HUDEP-2 (cell line): Measurements from ENCODE around the gene HBM.
A peak's percentile ranks its signal among the peaks of the same experiment; 100 is the strongest.
"Not testable (repeated sequence)": the region's sequence is repeated elsewhere in the genome, so short reads cannot be mapped to it uniquely, and the experiment has no call there.

Experiments
- DNase-seq, 76 experiments: peaks; one replicate each; lab custom pipeline; 2025; ENCODE audit not compliant: unreplicated experiment in 76 of 76; lab: John Stamatoyannopoulos, UW

Gene HBM

GRCh38 chr16:144797-145252 is 21.0 kb upstream of the HBM start:
- no peak for DNase-seq

GRCh38 chr16:146646-147045 is 19.1 kb upstream of the HBM start:
- DNase-seq, result no peak

GRCh38 chr16:149024-149660 is 16.6 kb upstream of the HBM start:
- peak in 10 of 76 experiments; percentile 17 to 48 (median 26) for DNase-seq

DNA sequence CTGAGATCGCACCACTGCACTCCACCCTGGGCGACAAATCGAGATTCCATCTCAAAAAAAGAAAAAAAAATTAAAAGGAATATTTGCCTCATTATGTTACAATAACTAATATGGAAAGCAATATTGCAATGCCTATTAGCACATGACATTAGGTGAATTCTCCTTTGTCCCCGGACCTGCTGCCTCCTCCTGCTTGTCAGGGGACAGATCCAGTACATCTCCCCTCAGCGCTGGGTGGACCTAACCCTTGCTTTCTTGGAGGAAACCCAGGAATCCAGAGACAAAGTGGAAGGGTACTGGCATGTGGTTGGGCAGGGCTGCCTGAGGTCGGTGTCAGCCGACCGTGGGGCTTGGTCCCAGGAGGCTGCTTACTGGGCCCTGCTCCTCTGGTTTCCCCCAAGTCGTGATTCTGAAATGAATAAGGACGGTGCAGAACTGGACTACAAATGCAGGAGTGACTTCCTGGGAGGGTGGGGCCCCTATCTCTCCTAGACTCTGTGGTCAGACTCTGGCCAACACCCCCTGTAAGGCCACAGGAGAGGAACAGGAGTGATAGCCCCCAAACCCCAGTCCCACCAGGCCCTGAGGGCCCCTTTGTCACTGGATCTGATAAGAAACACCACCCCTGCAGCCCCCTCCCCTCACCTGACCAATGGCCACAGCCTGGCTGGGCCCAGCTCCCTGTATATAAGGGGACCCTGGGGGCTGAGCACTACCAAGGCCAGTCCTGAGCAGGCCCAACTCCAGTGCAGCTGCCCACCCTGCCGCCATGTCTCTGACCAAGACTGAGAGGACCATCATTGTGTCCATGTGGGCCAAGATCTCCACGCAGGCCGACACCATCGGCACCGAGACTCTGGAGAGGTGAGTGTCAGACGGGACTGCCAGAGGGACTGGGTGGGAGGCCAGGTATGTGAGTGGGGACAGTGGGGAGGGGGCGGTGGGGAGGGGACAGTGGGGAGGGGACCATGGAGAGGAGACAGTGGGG is 13.3 kb upstream of the HBM start, which contains the start of gene HBZ:
Gene HBZ, plus strand, starts transcription at position 504 of the 988 bp plus-strand sequence. Its CDS starts 266 bp downstream, at position 770.
- peak in 9 of 76 experiments; percentile 10 to 48 (median 26) for DNase-seq

DNA sequence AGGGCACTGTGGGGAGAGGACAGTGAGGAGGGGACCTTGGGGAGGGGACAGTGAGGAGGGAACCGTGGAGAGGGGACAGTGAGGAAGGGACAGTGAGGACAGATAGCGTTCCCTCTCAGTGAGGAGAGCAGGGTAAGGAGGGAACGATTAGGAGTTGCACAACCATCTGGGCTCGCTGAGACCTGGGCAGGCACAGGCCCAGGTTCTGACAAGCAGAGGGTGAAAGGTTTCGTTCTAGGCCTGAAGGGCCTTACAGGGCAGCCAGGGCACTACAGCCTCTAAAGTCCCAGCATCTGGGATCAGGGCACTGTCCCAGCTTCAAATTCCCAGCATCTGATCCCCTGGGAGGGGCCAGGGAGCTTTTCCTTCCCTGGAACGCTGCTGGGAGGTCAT is 12.7 kb upstream of the HBM start:
- DNase-seq, result not testable (repeated sequence)

- DNase-seq, result not testable (repeated sequence)
These were observed 12.1 kb upstream of the HBM start for GRCh38 chr16:153550-154216.

GRCh38 chr16:154217-155030 is 11.4 kb upstream of the HBM start:
- DNase-seq, result no peak

GRCh38 chr16:155031-155398 is 10.8 kb upstream of the HBM start:
- DNase-seq, result no peak

- DNase-seq, result no peak
These were observed 6.5 kb upstream of the HBM start for GRCh38 chr16:159136-159849.

DNA sequence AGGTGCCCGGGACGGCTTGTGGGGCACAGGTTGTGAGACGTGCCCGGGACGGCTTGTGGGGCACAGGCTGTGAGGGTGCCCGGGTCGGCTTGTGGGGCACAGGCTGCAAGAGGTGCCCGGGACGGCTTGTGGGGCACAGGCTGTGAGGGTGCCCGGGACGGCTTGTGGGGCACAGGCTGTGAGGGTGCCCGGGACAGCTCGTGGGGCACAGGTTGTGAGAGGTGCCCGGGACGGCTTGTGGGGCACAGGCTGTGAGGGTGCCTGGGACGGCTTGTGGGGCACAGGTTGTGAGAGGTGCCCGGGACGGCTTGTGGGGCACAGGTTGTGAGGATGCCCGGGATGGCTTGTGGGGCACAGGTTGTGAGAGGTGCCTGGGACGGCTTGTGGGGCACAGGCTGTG is 5.5 kb upstream of the HBM start:
- DNase-seq, result not testable (repeated sequence)

GRCh38 chr16:160691-161190 is 5.0 kb upstream of the HBM start:
- no peak for DNase-seq

DNA sequence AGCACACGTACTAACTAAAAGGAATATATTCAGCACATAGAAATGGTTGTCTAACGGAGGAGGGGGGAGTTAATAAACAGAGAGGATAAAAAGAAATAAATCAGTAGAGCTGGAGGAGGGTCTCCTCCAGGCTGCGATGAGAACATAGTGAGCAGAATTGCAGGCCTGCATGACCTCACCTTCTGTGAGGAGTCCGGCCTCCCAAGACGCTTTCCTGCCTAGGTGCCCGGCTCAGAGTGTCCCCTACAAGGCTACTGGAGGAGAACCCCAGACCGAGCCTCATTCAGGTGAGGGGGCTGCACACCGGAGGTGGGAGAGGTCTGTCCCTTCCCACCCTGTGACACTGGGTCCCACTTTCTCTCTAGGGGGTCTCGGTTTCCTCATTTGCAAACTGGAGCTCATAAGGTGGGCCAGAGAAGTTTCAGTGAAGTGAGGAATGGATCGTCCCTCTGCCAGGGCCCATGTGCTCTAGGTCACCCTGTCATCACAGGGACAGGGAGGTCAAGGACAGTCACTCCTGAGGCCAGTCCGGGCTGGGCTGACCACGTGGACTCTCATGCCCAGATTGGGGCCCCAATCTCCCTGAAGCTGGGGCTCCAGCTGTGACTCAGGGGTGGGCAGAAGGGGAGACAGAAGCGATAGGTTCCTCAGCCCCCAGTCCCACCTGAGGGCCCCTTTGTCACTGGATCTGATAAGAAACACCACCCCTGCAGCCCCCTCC is 3.3 kb upstream of the HBM start:
- no peak for DNase-seq

GRCh38 chr16:163139-163538 is 2.6 kb upstream of the HBM start:
- not testable (repeated sequence) for DNase-seq

GRCh38 chr16:163696-164095 is 2.1 kb upstream of the HBM start:
- not testable (repeated sequence) for DNase-seq

GRCh38 chr16:164134-164823 is 1.5 kb upstream of the HBM start:
- not testable (repeated sequence) for DNase-seq

DNA sequence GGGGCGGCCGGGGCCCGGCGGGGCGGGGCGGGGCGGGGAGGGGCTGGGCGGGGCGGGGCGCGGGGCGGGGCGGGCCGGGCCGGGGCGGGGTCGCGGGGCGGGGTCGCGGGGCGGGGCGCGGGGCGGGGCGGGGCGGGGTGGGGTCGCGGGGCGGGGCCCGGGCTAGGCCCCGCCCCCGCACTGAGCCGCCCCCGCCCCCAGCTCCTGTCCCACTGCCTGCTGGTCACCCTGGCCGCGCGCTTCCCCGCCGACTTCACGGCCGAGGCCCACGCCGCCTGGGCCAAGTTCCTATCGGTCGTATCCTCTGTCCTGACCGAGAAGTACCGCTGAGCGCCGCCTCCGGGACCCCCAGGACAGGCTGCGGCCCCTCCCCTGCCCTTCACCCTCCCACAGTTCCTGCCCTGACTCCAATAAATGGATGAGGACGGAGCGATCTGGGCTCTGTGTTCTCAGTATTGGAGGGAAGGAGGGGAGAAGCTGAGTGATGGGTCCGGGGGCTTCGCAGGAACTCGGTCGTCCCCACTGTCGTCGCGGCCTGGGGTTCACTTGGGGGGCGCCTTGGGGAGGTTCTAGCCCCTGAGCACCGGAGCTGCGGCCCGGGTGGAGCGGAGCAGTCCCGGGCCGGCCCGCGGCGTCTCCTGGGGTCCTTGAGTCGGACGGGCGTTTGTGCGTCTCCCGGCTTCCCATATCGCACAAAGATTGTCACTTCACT is 795 bp upstream of the HBM start:
- peak in 12 of 76 experiments; percentile 3 to 78 (median 44) for DNase-seq

- DNase-seq, result no peak
These were observed 770 bp downstream of the HBM start for GRCh38 chr16:166375-167121.
